ENCODE data around the gene CCND3. TPM values are rescaled to one million over a fixed set of nuclear protein-coding genes. Genes with fewer than 3 reads are reported as not detected.
"Not testable (repeated sequence)": the region's sequence is repeated elsewhere in the genome, so short reads cannot be mapped to it uniquely, and the experiment has no call there.

Gene CCND3
- total and polyA plus RNA-seq, 2 experiments from 2014 or later: 20.0 to 43.1 TPM

DNA sequence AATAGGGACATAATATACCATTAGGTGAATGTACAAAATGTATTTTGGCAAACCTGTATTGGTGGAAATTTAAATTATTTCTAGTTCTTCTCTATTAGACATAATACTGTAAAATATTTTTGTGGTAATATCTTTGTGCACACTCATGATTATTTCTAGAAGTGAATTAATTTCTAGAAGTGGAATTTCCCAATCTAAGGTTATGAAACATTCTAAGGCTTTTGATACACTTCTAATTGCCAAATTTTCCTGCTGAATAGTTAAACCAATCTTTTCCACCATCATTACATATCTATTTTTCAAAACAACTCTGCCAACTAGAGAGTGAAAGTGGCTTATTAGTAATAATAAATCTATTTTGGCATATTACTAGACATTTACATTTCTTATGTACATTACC is 1.8 kb upstream of the CCND3 start:
- TF ChIP-seq, protein P1, sequence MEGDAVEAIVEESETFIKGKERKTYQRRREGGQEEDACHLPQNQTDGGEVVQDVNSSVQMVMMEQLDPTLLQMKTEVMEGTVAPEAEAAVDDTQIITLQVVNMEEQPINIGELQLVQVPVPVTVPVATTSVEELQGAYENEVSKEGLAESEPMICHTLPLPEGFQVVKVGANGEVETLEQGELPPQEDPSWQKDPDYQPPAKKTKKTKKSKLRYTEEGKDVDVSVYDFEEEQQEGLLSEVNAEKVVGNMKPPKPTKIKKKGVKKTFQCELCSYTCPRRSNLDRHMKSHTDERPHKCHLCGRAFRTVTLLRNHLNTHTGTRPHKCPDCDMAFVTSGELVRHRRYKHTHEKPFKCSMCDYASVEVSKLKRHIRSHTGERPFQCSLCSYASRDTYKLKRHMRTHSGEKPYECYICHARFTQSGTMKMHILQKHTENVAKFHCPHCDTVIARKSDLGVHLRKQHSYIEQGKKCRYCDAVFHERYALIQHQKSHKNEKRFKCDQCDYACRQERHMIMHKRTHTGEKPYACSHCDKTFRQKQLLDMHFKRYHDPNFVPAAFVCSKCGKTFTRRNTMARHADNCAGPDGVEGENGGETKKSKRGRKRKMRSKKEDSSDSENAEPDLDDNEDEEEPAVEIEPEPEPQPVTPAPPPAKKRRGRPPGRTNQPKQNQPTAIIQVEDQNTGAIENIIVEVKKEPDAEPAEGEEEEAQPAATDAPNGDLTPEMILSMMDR (IDR thresholded peaks at IDR 0.05; ENCODE audit: low read depth, low read length): no peak
- Histone ChIP-seq H3K4me1 (ENCODE audit: low read depth) (peaks cover 6% of the 10 kb centered on the region), H3K27ac (no peak overlapping the region), H3K4me3 (no peak overlapping the region), H3K36me3 (no peaks in the 10 kb centered on the region), H3K27me3 (peaks cover 3% of the 10 kb centered on the region), H3K9me3 (ENCODE audit: low read depth) (no peaks in the 10 kb centered on the region)
- no peak for DNase-seq (ENCODE audit: low read depth in 1 of 2, low spot score in 1 of 2)

DNA sequence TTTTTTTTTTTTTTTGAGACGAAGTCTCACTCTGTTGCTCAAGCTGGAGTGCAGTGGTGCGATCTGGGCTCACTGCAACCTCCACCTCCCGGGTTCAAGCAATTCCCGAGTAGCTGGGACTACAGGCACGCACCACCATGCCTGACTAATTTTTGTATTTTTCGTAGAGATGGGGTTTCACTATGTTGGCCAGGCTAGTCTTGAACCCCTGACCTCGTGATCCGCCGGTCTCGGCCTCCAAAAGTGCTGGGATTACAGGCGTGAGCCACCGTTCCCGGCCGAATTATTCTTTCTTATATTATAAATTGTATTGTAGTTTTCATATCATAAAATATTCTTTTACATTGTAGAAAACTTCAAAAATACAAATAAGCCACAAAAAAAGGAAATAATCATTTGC is 1.3 kb upstream of the CCND3 start:
- not testable (repeated sequence) for H3K4me1 ChIP-seq (ENCODE audit: low read depth); H3K27me3 ChIP-seq; H3K9me3 ChIP-seq (ENCODE audit: low read depth); H3K36me3 ChIP-seq; H3K27ac ChIP-seq; H3K4me3 ChIP-seq; DNase-seq (ENCODE audit: low read depth in 1 of 2, low spot score in 1 of 2)

DNA sequence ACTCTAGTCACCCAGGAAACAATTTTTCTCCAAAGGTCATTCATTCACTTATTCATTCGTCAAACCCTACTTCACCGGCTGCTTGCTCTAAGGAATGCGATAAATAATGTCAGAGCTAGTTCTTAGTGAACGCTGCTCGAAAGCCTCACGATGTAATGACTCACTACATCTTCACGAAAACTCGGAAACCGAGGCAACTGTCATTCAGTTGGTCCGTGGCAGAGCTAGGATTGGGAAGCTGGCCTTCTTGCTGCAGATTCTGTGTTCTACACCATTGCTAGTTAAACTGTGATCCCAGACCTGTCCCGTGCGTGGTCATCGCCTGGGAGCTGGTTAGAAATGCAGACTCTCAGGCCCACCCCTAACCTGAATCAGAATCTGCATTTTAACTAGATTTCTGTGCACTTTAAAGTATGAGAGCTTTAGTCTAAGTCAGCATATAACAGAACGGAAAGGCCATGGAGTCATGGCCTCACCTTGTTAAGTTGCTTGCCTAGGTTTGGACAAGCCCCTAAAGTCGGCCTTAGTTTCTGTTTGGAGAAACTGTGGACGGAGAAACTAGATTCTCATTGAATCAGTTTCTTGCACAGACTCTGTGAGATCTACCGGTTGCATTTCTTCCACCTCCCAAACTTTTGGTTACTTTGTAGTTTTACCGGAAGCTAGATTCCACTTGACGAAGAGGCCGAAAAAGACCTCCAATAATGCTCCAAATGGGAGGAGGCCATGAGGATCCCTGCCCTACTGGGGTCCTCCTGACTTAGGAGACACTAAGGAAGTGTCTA is 651 bp upstream of the CCND3 start:
- TF ChIP-seq, protein P1 (IDR thresholded peaks at IDR 0.05; ENCODE audit: low read depth, low read length): no peak
- Histone ChIP-seq H3K4me1 (ENCODE audit: low read depth) (peaks cover 6% of the 10 kb centered on the region), H3K9me3 (ENCODE audit: low read depth) (no peaks in the 10 kb centered on the region), H3K27me3 (peaks cover 3% of the 10 kb centered on the region), H3K36me3 (no peaks in the 10 kb centered on the region), H3K27ac (peak overlapping the region; percentile 5), H3K4me3 (peak overlapping the region; percentile 71)
- DNase-seq (ENCODE audit: low read depth in 1 of 2, low spot score in 1 of 2): no peak

DNA sequence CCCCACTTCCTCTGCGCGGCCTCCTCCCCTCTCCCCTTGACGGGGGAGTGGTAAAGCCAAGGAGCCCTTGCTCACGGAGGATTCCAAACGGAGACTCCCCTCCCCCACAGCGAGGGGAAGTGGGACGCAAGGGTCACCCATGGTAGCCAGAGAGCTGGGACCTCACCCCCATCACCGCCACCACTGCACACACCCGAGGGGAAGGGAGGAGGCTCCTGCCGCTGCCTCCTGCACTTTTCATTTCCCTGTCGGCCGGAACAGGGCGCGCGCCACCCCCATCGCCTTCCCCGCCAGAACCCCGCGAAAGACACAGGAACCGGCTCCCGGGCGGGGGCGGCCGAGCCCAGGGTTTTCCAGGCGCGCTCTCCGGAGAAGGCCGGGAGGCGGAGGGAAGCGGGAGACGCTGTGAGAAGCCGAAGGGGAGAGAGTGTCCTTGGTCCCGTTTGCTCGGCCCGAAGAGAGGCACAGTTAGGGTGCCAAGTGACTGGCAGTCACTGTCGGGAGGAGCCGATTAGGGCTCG is 789 bp downstream of the CCND3 start:
- Histone ChIP-seq H3K9me3 (ENCODE audit: low read depth) (no peaks in the 10 kb centered on the region), H3K4me1 (ENCODE audit: low read depth) (peaks cover 6% of the 10 kb centered on the region), H3K36me3 (no peaks in the 10 kb centered on the region), H3K4me3 (peak overlapping the region; percentile 71), H3K27ac (no peak overlapping the region), H3K27me3 (peaks cover 3% of the 10 kb centered on the region)
- TF ChIP-seq, protein P1 (IDR thresholded peaks at IDR 0.05; ENCODE audit: low read depth, low read length): no peak
- peak; percentile 45 to 56 for DNase-seq (ENCODE audit: low read depth in 1 of 2, low spot score in 1 of 2)

DNA sequence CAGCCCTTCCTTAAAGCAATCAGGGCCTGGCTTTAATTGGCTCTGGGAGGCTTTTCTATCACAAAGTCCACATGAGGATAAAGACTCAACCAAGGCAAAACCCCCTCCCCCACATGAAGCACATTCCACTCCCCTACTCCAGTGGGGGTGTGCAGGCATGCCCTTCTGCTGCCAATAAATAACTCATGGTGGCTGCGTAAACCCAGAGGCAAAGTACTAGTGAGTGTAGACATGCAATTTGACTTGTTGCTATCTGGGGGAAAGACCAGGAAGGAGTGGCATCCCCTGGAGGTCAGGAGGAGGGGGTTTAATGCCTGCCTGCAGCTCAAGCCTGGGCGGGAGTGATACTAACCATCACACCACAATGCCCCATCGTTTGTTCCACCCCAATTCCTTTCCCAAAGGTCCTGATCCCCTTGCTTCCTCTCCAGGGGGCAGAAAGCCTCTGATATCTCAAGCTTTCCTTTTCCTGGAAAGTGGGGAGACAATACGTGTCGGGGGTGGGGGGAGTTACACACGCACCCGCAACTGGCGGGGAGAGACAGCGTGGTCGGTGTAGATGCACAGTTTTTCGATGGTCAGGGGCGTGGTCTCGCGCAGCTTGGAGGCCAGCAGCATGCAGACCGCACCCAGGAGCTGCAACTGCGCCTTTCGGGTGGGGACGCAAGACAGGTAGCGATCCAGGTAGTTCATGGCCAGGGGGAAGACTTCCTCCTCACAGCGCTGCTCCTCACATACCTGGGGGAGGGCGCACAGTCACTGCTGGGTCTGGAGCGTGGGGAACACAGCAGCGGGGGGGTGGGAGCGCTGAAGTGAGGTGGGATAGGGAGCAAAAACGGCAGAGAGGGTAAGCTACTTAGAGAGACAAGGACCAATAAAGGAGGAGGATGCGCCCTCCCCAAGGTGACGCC is 1.5 kb downstream of the CCND3 start:
- DNase-seq (ENCODE audit: low read depth in 1 of 2, low spot score in 1 of 2): peak in 1 of 2 donors; percentile 84
- H3K4me1 ChIP-seq (ENCODE audit: low read depth): peaks cover 6% of the 10 kb centered on the region
- TF ChIP-seq, protein P1 (IDR thresholded peaks at IDR 0.05; ENCODE audit: low read depth, low read length): no peak
- H3K27ac ChIP-seq: no peak overlapping the region
- no peaks in the 10 kb centered on the region for H3K9me3 ChIP-seq (ENCODE audit: low read depth)
- H3K27me3 ChIP-seq: peaks cover 3% of the 10 kb centered on the region
- peak overlapping the region; percentile 71 for H3K4me3 ChIP-seq
- no peaks in the 10 kb centered on the region for H3K36me3 ChIP-seq
